GM18502 (cell line): ENCODE measurements around the gene SULT1A4.
"Not testable (repeated sequence)": the region's sequence is repeated elsewhere in the genome, so short reads cannot be mapped to it uniquely, and the experiment has no call there.

ENCODE experiments used
- ATAC-seq: cut with Tn5 transposase; IDR thresholded peaks from one replicate; pipeline ENCODE4 v1.9.1; 2021; ENCODE audit warnings: mild to moderate bottlenecking; ENCODE audit not compliant: unreplicated experiment, poor library complexity

SULT1A4 gene

DNA sequence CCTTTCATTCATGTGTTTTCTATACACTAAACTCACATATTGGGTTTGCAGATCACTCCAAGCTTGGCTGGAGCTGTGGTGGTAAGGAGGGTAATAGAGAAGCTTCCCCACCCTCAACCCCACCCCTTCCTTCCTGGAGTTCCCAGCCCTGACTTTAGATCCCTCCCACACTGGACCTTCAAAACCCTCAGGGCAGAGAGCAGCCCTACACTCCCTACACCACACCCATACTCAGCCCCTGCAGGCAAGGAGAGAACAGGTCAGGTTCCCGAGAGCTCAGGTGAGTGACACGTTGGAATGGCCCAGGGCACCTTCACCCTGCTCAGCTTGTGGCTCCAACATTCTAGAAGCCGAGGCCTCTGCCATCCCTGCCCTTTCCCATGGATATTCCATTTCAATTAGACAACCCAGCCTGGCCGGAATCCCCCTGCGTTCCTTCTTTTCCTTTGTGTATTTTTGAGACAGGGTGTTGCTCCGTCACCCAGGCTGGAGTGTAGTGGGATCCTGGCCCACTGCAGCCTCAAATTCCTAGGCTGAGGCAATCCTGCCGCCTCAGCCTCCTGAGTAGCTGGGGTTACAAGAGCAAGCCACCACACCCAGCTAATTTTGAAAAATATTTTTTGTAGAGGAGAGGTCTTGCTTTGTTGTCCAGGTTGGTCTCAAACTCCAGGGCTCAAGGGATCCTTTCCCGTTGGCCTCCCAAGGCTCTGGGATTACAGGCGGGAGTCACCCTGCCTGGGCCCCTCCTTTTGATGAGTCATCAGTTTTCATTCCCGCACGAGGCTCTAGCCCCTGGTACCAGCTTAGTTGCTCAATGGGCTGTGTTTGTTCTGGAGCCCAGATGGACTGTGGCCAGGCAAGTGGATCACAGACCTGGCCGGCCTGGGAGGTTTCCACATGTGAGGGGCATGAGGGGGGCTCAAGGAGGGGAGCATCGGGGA is at the start of gene SULT1A4:
SULT1A4 (plus strand) TSS at position 208 of the 941 bp plus-strand sequence. CDS start 1,473 bp downstream, outside the sequence.
- not testable (repeated sequence) for ATAC-seq

DNA sequence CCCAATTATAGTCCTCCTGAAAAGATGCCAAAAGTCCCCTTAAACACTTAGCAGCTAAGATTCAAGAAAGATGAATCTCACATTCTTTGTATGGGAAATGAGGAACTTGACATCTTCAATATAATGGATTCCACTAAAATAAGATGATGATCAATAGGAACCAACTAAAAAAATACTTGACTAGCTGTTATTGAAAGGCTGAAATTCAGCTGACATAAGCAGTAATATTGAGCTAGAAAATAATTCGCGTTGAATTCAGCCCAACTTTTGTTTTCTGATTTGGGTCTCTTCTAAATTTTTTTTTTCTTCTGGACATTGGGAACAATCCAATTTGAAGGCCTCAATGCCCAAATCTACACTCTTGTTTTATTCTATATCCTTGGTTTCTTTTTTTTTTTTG is 36.1 kb upstream of the SULT1A4 start:
- not testable (repeated sequence) for ATAC-seq

DNA sequence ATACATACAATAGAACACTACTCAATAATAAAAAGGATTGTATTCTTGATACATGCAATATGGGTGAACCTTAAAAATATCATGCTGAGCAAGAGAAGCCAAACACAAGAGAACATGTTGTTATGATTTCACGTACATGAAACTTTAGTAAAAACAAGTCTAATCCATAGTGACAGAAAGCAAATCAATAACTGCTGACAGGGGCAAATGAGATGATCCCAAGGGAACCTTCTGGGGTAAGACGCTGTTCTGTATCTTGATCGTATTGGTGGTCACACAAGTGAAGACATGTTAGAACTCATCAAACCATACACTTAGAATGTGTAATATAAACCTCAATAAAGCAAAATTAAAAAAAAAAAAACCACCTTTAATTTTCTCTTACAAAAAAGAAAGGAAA is 34.3 kb upstream of the SULT1A4 start:
- not testable (repeated sequence) for ATAC-seq

DNA sequence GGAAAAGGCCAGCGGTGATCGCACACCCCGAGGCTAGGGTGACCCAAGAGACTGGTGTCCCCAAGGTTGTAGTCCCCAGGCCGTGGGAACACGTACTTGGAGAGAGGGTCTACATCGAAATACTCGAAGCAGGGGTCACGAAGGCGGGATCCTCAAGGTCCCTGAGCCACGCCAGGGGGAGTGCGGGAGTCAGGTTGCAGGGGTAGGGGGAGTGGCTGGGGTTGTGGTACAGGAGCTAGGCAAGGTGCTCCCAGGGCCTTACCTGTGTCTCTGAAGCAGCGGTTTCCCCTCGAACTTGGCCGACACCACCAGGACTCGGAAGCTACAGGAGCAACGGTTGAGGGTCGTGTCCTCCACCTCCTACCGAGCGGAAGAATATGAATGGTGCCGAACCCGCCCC is 6.0 kb upstream of the SULT1A4 start:
- ATAC-seq = peak; percentile 20

DNA sequence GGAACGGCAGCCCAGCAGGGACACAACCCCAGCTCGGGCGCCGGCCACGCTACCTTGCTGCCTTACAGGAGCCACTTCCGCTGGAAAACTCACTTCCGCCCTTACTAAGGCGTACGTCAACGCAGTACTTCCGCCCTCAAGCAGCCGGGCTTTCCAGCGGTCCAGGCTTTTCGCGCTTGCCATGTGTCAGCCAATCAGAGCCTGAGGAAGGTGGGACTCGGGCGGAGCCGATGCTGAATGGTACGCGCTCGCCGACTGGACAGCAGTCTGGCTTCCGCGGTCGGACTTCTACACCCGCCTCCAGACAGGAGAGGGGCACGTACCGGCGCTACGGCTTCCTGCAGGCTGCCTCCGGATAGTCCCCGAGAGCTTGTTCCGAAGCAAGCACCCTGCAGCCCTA is 5.4 kb upstream of the SULT1A4 start, which contains the start of the genes BOLA2 and SLX1B:
BOLA2 (minus strand) TSS at position 83 of the 400 bp plus-strand sequence. CDS start 98 bp downstream, outside the sequence.
SLX1B (plus strand) TSS at position 265 of the 400 bp plus-strand sequence.
- ATAC-seq = peak; percentile 86

DNA sequence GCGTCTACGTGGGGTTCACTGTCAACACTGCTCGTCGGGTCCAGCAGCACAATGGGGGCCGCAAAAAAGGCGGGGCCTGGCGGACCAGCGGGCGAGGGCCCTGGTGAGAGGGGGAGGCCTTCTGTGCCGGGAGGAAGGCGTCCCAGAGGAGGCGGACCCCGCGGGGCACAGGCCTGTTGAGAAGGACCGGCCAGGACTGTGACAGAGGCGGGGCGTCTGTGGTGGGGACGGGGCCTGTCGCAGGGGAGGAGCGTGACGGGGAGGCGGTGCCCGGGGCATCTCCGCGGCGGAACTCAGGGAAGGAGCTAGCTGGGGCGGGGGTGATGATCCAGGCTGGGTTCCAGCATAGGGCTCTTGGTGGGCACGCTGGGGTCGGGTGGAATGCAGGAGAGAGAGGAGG is 4.9 kb upstream of the SULT1A4 start:
- peak; percentile 62 for ATAC-seq

DNA sequence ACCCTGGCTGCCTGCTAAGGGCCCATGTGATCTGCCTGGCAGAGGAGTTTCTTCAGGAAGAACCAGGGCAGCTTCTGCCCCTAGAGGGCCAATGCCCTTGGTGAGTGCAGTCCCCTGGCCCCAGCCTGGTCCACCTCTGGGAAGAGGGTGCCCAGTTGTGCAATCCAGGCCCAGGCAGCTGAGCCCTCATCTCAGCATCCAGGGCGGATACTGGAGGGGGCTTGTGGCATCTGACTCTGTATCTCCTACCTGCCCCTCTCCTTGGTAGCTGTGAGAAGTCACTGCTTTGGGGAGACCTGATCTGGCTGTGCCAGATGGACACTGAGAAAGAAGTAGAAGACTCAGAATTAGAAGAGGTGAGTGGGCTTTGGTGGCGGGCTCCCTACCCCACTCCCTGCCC is 2.1 kb upstream of the SULT1A4 start:
- ATAC-seq = not testable (repeated sequence)

DNA sequence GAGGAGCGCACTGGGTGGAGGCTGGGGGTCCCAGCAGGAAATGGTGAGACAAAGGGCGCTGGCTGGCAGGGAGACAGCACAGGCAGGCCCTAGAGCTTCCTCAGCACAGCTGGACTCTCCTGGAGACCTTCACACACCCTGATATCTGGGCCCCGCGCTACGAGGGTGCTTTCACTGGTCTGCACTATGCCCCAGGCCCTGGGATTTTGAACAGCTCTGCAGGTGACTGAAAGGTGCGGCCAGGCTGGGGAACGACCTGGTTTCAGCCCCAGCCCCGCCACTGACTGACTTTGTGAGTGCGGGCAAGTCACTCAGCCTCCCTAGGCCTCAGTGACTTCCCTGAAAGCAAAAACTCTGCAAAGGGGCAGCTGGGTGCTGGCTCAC is 926 bp downstream of the SULT1A4 start:
- not testable (repeated sequence) for ATAC-seq

DNA sequence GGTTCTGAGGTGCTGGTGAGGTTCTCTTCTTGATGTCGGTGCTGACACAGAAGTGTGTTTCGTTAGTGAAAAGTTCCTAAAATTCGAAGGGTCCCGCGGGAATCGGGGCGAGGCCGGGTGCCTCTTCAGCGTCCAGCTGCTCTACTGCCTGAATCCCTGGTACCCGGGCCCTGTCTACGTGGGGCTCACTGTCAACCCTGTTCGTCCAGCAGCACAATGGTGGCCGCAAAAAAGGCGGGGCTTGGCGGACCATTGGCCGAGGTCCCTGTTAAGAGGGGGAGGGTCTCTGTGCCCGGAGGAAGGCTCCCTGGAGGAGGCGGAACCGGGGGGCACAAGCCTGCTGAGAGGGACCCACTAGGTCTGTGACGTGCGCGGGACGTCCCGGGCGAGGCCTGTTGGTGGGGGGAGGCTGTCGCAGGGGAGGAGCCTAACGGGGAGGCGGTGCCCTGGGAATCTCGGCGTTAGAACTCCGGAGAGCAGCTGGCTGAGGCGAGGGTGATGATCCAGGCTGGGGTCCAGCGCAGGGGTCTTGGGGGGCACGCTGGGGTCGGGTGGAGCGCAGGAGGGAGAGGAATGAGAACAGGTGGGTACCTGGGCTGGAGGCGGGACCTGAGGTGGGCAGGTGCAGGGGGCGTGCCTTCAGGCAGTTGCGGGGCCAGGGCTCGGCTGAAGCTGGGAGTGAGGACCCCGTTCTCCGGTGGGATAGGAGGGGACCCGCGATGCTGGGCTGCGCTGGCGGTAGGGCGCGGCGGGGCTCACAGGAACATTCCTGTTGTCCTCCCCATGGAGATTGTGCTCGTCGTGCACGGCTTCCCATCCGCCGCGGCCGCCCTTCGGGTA is 6.5 kb downstream of the SULT1A4 start:
- not testable (repeated sequence) for ATAC-seq

DNA sequence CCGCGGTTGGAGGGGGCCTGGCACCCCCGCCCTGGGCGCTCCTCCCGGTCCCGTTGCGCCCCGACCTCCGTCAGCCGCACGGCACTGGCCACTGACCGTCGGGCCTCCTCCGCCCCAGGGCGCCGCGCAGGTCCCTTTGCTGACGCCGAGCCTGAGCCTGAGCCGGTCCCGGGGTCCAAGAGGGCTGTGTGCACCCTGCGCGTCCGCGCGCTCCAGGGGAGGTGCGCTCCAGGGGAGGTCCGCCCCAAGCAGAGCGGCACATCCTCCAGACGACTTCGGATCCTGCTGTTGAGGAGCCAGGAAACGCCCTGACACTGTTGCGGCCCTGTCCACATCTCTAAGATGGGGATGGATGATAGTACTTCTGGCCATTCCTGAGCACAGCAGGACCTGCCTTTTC is 7.2 kb downstream of the SULT1A4 start:
- not testable (repeated sequence) for ATAC-seq

DNA sequence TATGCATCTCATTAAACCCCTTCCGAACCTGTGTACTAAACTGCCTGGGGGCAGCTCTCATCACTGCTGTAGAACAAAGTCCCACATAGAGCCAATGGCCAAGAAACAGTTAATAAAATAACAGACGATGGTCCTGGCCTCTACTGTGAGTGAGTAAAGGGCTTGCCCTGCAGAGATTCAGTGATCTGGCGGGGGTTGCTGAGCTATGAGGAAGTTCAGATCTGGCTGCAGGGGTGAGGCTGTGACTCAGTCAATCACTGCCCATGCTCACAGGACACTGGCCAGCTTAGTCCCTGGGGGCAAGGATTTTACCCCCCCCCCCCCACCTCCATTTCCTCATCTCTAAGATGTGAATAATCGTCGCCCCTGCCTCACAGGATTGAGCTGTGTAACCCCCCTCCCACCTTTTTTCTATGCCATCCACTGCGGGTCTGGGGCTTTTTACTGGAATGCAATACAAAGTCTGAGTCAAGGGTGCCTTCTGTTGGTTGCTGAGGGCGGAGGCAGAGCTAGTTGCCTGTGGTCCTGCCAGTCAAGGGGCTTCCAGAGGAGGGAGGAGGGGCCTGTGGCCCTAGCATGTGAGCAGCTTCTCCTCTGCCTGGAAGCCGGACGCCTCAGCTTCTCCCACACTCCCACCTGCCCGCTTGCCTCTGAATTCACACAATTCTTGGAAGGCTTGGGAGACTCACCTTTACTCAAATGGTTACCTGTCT is 8.1 kb downstream of the SULT1A4 start:
- not testable (repeated sequence) for ATAC-seq

DNA sequence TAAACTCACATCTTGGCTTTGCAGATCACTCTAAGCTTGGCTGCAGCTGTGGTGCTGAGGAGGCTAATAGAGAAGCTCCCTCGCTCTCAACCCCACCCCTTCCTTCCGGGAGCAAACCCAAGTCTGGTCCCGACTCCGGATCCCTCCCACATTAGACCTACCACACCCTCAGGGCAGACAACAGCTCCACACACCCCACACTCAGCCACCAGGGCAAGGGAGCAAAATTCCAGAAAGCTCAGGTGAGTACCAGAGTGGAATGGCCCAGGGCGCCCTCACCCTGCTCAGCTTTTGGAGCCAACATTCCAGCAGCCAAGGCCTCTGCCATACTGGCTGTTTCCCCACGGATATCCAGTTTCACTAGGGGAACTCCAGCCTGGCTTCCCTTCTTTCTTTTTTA is 9.9 kb downstream of the SULT1A4 start:
- ATAC-seq = not testable (repeated sequence)

DNA sequence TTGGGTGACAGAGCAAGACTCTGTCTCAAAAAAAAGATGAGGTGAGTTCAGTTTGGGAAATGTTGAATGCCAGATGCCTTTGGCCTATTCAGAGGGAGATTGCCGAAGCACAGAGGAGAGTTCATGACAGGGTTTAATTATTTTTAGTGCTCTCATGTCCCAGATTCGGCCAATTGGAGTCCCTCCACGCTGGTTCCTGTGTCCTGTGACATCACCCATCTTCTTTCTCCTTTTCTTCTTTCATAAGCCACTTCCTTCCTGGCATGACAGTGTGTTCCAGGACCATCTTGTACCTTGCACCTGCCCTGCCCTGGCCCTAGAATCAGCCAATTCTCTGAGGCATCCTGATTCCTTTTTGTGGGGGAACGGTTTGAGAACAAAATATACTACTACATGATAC is 12.4 kb downstream of the SULT1A4 start:
- ATAC-seq = not testable (repeated sequence)

DNA sequence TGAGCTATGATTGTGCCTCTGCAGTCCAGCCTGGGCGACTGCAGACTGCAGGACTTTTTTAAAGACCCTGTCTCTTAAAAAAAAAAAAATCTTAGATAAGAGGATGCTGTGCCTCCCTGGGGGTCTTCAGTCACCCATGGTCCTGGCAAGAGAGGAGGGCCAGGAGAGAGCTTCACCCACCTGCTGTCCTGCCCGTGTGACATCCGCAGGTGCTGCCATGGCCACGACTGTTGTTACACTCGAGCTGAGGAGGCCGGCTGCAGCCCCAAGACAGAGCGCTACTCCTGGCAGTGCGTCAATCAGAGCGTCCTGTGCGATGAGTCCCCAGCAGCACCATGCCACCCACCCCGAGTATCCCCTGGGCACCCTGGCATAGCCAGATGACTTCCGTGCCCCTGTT is 22.6 kb downstream of the SULT1A4 start:
- ATAC-seq = not testable (repeated sequence)

DNA sequence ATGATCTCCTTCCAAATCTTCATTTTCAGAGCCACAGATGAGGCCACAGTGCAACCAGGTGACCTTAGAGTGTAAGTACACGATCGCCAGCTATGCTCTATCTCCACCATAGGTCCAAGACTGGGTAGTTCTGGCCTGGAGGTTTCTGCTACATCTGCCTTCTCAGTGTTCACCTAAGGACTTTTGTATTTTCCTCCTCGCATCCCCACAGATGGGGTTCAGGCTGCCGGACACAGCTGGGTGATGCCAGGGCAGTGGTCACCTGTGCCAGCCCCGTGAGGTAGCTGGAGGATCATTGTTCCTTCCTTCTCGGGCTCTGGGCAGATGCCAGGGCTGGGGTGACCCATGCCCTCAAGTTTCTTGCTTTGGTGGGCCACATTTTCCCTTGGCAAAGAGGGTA is 46.6 kb downstream of the SULT1A4 start, which contains the start of gene NPIPB12:
NPIPB12 (minus strand) TSS at position 101 of the 400 bp plus-strand sequence.
- ATAC-seq = not testable (repeated sequence)
